Fibroblast of villous mesenchyme (primary cell): ENCODE results near the gene MRPL51. TPM values are rescaled to one million over a fixed set of nuclear protein-coding genes. Genes with fewer than 3 reads are reported as not detected.
A peak's percentile ranks its signal among the peaks of the same experiment; 100 is the strongest.

Source experiments
- DNase-seq: peaks from one replicate; pipeline ENCODE4 v3.0.0-alpha.2; 2010; ENCODE audit warnings: low read depth
- H3K4me3 ChIP-seq: 2 replicates; pipeline ENCODE4 v1.5.1; 2011; ENCODE audit warnings: low read depth, mild to moderate bottlenecking, low read length
- total RNA-seq: library from RNA; depleted of rRNA; stranded (reverse); fragments of >200 nt; gene quantifications from 2 replicates; pipeline ENCODE4 v1.2.3, GENCODE V29; 2012
- TF ChIP-seq, protein P1 (sequence below): IDR thresholded peaks from 2 replicates; pipeline ENCODE4 v1.5.1; 2012; ENCODE audit warnings: low read depth, mild to moderate bottlenecking, low read length; ENCODE audit not compliant: insufficient read depth

MRPL51 gene
- total RNA-seq, 1 donor = 86.8 TPM

DNA sequence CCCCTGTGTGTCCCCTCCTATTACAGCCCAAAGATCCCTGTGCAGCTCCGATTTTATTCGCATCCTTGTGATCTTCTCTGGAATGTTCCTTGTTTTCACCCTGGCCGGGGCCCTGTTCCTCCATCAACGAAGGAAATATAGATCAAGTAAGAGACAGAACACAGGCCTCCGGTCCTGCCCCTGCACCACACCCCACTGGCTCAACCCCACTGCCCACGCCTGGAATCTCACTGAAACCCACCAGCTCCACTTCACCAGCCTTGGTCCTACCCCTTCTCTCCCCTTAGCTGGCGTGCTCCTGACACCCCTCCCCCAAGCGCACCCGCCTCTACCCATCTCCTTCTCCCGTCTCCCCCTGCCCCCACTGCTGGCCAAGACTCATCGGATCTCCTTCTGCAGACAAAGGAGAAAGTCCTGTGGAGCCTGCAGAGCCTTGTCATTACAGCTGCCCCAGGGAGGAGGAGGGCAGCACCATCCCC is 42.2 kb downstream of the MRPL51 start:
- no peak for DNase-seq
- TF ChIP-seq, protein P1, sequence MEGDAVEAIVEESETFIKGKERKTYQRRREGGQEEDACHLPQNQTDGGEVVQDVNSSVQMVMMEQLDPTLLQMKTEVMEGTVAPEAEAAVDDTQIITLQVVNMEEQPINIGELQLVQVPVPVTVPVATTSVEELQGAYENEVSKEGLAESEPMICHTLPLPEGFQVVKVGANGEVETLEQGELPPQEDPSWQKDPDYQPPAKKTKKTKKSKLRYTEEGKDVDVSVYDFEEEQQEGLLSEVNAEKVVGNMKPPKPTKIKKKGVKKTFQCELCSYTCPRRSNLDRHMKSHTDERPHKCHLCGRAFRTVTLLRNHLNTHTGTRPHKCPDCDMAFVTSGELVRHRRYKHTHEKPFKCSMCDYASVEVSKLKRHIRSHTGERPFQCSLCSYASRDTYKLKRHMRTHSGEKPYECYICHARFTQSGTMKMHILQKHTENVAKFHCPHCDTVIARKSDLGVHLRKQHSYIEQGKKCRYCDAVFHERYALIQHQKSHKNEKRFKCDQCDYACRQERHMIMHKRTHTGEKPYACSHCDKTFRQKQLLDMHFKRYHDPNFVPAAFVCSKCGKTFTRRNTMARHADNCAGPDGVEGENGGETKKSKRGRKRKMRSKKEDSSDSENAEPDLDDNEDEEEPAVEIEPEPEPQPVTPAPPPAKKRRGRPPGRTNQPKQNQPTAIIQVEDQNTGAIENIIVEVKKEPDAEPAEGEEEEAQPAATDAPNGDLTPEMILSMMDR = no peak
- H3K4me3 ChIP-seq = peak overlapping the region; percentile 81

DNA sequence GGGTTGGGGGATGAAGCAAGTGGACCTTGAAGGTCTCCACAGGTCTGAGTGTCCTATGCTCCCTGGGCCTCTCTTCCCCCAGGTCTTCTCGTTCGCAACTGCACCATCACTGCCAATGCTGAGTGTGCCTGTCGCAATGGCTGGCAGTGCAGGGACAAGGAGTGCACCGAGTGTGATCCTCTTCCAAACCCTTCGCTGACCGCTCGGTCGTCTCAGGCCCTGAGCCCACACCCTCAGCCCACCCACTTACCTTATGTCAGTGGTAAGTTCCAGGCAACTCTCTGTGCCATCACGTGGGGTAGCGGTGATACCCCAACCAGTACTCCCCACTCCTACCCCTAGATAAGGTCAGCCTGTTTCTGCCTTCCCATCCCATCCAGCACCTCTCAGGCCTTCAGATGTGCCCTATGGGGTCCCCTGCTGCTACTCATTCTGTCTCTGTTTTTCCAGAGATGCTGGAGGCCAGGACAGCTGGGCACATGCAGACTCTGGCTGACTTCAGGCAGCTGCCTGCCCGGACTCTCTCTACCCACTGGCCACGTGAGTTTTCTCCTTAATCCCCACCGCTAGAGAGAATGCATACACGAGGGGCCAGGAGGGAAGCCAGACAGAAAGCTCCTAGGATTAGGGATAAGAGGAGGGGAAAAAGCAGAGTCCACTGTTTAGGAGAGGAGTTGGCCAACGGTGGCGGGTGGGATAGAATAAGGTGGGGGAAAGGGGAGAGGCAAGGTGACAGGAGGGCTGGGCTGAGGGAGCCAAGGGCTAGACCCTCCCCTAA is 42.8 kb downstream of the MRPL51 start:
- TF ChIP-seq, protein P1 = no peak
- DNase-seq = peak; percentile 59
- H3K4me3 ChIP-seq = peak overlapping the region; percentile 81

DNA sequence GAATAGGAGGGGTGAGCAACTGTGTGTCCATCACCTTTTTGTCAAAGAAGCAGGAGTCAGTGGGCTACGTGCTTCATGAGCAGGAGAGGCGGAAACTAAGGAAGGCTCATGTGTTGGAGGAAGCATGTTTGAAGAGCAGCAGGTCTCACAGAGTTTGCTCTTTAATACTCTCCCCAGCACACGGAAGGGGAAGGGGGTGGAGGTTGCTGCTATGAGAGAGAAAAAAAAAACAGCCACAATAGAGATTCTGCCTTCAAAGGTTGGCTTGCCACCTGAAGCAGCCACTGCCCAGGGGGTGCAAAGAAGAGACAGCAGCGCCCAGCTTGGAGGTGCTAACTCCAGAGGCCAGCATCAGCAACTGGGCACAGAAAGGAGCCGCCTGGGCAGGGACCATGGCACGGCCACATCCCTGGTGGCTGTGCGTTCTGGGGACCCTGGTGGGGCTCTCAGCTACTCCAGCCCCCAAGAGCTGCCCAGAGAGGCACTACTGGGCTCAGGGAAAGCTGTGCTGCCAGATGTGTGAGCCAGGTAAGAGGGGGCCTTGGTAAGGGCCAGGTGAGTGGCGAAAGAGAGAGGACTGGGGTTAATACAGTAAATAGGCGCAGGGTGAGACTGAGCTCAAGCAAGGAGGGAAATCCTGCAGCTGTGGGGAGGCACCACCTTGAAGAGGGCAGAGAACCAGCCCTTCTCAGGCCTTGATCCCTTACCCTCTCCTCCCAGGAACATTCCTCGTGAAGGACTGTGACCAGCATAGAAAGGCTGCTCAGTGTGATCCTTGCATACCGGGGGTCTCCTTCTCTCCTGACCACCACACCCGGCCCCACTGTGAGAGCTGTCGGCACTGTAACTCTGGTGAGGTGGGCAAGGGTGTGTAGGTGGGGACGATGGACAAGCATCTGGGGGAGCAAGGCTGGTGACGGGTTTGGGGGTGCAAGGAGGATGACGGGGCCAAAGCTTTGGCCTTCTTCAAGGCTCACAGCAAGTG is 48.1 kb downstream of the MRPL51 start, which contains the start of gene CD27:
Gene CD27 (plus strand): TSS at position 252 of the 985 bp plus-strand sequence. CDS start 141 bp downstream, at position 393.
- no peak for DNase-seq
- TF ChIP-seq, protein P1 = no peak
- no peak within 1 kb of the TSS for H3K4me3 ChIP-seq

DNA sequence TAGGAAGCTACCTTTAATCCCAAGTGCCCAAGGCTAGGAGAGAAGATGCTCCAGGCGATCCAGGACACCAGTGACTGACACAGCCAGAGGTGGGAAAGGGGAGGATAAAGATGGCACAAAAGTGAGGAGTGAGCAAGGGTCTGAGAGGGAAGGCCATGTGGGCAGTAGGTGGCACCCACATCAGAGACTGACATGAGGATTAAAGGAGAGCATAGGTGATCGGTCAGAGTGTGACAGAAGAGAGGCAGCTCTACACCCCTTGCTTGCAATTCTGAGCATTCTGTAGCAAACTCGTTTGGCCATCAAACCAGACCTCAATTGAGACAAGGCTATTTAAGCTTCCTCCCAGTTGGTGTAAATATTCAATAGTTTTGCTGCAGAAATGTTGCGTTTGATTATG is 49.0 kb downstream of the MRPL51 start:
- no peak overlapping the region for H3K4me3 ChIP-seq
- TF ChIP-seq, protein P1 = no peak
- DNase-seq = no peak

DNA sequence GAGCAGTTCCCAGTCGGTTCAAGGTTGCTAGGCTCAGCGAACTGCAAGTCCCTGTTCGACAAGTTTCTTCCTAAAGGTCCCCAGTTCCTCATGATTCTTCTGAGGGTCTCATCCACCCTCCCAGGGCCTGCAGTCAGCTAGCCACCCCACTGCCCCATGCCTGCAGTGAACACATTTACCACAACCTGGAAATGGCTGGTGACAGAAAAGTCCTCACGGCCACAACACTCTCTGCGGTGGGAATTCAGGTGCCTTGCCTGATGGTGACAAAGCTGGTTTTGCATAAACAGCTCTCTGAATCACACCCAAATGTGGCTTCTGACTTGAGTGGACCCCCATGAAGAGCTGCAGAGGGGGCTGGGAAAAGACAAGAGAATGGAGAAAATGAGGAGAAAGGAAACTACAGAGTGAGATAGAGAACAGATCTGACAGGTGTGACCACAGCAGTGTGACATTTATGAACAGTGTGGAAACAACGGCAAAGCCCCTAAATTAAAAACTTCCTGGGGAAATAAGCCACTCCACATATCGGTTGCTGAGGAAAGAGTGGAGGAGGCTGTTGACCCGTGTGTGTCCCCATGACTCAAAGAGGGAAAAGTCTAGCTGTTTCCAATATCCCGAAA is 49.6 kb downstream of the MRPL51 start:
- no peak overlapping the region for H3K4me3 ChIP-seq
- no peak for DNase-seq
- TF ChIP-seq, protein P1 = no peak

DNA sequence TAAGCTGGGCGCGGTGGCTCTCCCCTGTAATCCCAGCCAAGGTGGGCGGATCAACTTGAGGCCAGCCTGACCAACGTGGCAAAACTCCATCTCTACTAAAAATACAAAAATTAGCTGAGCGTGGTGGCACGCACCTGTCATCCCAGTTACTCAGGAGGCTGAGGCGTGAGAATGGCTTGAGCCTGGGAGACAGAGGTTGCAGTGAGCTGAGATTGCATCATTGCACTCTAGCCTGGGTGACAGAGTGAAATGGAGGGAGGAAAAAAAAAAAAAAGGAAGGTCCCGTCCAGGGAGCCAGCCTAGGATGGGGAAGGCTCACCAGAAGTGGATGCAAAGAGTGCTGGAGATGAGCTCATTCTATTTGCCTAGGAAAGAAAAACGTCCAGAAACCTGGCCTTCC is 50.2 kb downstream of the MRPL51 start:
- no peak for DNase-seq
- no peak overlapping the region for H3K4me3 ChIP-seq
- TF ChIP-seq, protein P1 = no peak

Other genes with a start within 250 kb of the MRPL51 start
- gene PLEKHG6, start 182.6 kb downstream of the MRPL51 start, total RNA-seq = under 0.01 TPM in 1 of 2 replicates, not detected in the other
- 125 and 174 TPM in 2 replicates for gene TNFRSF1A, start 151.2 kb downstream of the MRPL51 start, total RNA-seq
- under 0.01 and 0.32 TPM in 2 replicates for gene SCNN1A, start 117.7 kb downstream of the MRPL51 start, total RNA-seq
- 61.3 and 69.6 TPM in 2 replicates for gene LTBR, start 109.1 kb downstream of the MRPL51 start, total RNA-seq
- under 0.01 and 0.32 TPM in 2 replicates for gene CD27, start 48.3 kb downstream of the MRPL51 start, total RNA-seq
- 7.3 and 11.6 TPM in 2 replicates for gene TAPBPL, start 41.2 kb downstream of the MRPL51 start, total RNA-seq
- gene VAMP1, start 22.6 kb downstream of the MRPL51 start, total RNA-seq = 3.2 and 13.4 TPM in 2 replicates
- gene NCAPD2, start 840 bp upstream of the MRPL51 start, total RNA-seq = 40.6 and 52.7 TPM in 2 replicates
- 6,118 and 7,175 TPM in 2 replicates for gene GAPDH, start 41.3 kb upstream of the MRPL51 start, total RNA-seq
- 9.9 and 11.9 TPM in 2 replicates for gene IFFO1, start 62.8 kb upstream of the MRPL51 start, total RNA-seq
- 25.4 and 26.8 TPM in 2 replicates for gene NOP2, start 75.0 kb upstream of the MRPL51 start, total RNA-seq
- 231 and 240 TPM in 2 replicates for gene CHD4, start 114.1 kb upstream of the MRPL51 start, total RNA-seq
- gene LPAR5, start 142.7 kb upstream of the MRPL51 start, total RNA-seq = not detected in 2 replicates
- 0.64 TPM in 1 of 2 replicates, not detected in the other for gene ACRBP, start 154.2 kb upstream of the MRPL51 start, total RNA-seq
- 23.8 and 25.5 TPM in 2 replicates for gene ING4, start 169.9 kb upstream of the MRPL51 start, total RNA-seq
- 19.4 and 20.3 TPM in 2 replicates for gene ZNF384, start 196.1 kb upstream of the MRPL51 start, total RNA-seq
- not detected in 2 replicates for gene PIANP, start 207.6 kb upstream of the MRPL51 start, total RNA-seq
- gene COPS7A, start 230.8 kb upstream of the MRPL51 start, total RNA-seq = 71.8 and 79.9 TPM in 2 replicates